Measurements from ENCODE around the gene ZBTB4. TPM values are rescaled to one million over a fixed set of nuclear protein-coding genes. Genes with fewer than 3 reads are reported as not detected.
"Not testable (repeated sequence)": the region's sequence is repeated elsewhere in the genome, so short reads cannot be mapped to it uniquely, and the experiment has no call there.

ZBTB4 gene
- total and polyA plus RNA-seq, 2 donors from 2014 or later: 23.2 to 64.8 TPM

DNA sequence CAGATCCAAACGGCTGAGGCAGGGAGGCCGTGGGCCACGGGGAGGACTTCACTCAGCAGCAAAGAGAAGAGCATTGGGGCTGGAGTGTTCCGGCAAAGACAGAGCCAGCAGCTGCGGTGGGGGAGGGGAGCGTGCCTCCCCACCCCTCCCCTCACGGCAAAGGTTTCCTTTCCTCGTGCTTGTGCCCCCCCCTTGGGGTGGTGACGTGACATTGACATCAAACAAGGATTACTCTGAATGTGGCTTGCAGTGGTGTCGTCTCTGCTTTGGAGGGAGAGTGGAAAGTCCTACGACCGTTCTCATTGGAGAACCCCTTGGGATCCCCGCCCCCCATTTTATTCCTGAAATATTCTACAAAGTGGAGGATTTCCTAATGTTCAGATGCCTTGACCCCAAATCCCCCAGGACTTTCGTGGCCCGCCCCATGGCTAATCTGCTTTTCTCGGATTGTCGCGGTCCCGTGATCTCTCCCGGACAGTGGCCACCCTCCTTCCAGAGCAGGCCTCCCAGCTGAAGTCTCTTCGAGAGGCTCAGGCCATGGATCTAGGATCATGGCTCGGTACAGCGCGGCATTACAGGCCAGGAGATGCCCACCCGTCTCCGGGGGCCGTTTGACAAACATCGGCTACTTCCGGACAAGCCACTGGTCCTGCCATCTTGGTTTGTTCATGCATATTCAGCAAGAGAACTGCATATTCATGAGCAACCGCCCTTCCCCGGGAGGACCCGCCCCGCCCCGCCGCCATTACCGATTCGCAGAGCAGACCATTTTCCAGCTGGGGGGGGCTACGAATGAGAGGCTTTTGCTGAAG, 4.0 kb upstream of the ZBTB4 start:
- intact Hi-C loops (cut with DNase I): no loop called here
- DNase-seq: peak; percentile 96 to 98 (median 98)
- H3K4me3 ChIP-seq (ENCODE audit: low read length in 3 of 3): peak overlapping the region; percentile 92 to 96 (median 92)
- no peak for FAIRE-seq
- no peaks in the 10 kb centered on the region for H3K27me3 ChIP-seq (ENCODE audit: control insufficient read depth, insufficient read depth, low read length)
- peak overlapping the region; percentile 69 to 99 (median 89) for H3K9ac ChIP-seq (ENCODE audit: low read length in 3 of 3)
- TF ChIP-seq, protein P1, sequence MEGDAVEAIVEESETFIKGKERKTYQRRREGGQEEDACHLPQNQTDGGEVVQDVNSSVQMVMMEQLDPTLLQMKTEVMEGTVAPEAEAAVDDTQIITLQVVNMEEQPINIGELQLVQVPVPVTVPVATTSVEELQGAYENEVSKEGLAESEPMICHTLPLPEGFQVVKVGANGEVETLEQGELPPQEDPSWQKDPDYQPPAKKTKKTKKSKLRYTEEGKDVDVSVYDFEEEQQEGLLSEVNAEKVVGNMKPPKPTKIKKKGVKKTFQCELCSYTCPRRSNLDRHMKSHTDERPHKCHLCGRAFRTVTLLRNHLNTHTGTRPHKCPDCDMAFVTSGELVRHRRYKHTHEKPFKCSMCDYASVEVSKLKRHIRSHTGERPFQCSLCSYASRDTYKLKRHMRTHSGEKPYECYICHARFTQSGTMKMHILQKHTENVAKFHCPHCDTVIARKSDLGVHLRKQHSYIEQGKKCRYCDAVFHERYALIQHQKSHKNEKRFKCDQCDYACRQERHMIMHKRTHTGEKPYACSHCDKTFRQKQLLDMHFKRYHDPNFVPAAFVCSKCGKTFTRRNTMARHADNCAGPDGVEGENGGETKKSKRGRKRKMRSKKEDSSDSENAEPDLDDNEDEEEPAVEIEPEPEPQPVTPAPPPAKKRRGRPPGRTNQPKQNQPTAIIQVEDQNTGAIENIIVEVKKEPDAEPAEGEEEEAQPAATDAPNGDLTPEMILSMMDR (IDR thresholded peaks at IDR 0.05; ENCODE audit: borderline replicate concordance, extremely low read depth, insufficient read depth): no peak
- H3K4me1 ChIP-seq (ENCODE audit: control insufficient read depth in 2 of 3, insufficient read depth in 2 of 3, low read depth in 1 of 3, low read length in 3 of 3): peaks cover 2 to 24% (median 5%) of the 10 kb centered on the region in 3 donors
- H3K27ac ChIP-seq (ENCODE audit: low read depth in 2 of 2, low read length in 2 of 2): peak overlapping the region; percentile 100
- peaks cover 0 to 2% (median 0%) of the 10 kb centered on the region in 3 donors for H3K36me3 ChIP-seq (ENCODE audit: control insufficient read depth in 2 of 3, insufficient read depth in 3 of 3, low read length in 3 of 3)
- no peaks in the 10 kb centered on the region for H3K9me3 ChIP-seq (ENCODE audit: control insufficient read depth in 2 of 3, insufficient read depth in 1 of 3, low read length in 3 of 3)

DNA sequence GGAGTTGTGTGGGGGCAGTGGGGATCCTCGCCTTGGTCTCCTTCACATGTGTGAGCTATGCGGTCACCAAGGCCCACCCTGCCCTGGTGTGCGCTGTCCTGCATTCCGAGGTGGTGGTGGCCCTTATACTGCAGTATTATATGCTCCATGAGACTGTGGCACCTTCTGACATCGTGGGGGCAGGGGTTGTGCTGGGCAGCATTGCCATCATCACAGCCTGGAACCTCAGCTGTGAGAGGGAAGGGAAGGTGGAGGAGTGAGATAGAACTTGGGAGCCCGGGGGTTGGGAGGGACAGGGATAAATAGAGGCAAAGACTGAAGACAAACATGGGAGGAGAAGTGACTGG, 3.3 kb upstream of the ZBTB4 start:
- peak overlapping the region; percentile 92 to 96 (median 92) for H3K4me3 ChIP-seq (ENCODE audit: low read length in 3 of 3)
- intact Hi-C loops (cut with DNase I); H3K9me3 ChIP-seq (ENCODE audit: control insufficient read depth in 2 of 3, insufficient read depth in 1 of 3, low read length in 3 of 3); H3K36me3 ChIP-seq (ENCODE audit: control insufficient read depth in 2 of 3, insufficient read depth in 3 of 3, low read length in 3 of 3); FAIRE-seq; H3K27me3 ChIP-seq (ENCODE audit: control insufficient read depth, insufficient read depth, low read length): not testable (repeated sequence)
- DNase-seq: peak in 2 of 5 donors; percentile 51 to 76
- peak overlapping the region in 1 of 3 donors; percentile 99 for H3K9ac ChIP-seq (ENCODE audit: low read length in 3 of 3)
- peak overlapping the region; percentile 100 for H3K27ac ChIP-seq (ENCODE audit: low read depth in 2 of 2, low read length in 2 of 2)
- peaks cover 2 to 29% (median 5%) of the 10 kb centered on the region in 3 donors for H3K4me1 ChIP-seq (ENCODE audit: control insufficient read depth in 2 of 3, insufficient read depth in 2 of 3, low read depth in 1 of 3, low read length in 3 of 3)

DNA sequence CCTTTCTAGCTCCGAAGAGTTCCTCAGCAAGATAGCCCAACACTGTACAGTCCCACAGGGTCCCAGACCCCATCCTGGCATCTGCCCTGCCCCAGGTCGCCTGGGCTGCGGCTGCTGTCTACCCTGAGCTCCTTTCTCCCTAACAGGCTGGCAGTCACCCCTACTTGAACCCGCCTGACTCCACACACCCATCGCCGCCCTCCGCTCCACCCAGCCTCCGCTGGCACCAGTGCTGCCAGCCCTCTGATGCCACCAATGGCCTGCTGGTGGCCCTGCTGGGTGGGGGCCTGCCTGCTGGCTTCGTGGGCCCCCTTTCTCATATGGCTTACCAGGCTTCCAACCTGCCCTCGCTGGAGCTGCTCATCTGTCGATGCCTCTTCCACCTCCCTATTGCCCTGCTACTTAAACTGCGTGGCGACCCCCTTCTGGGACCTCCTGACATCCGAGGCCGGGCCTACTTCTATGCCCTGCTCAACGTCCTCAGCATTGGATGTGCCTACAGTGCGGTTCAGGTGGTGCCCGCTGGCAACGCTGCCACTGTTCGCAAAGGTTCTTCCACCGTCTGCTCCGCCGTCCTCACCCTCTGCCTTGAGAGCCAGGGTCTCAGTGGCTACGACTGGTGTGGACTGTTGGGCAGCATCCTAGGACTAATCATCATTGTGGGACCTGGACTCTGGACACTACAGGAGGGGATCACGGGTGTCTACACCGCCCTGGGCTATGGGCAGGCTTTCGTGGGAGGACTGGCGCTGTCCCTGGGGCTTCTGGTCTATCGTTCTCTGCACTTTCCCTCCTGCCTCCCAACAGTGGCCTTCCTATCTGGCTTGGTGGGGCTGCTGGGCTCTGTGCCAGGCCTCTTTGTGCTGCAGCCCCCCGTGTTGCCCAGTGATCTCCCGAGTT, 2.7 kb upstream of the ZBTB4 start:
- H3K9ac ChIP-seq (ENCODE audit: low read length in 3 of 3); intact Hi-C loops (cut with DNase I); FAIRE-seq; H3K4me3 ChIP-seq (ENCODE audit: low read length in 3 of 3); H3K27me3 ChIP-seq (ENCODE audit: control insufficient read depth, insufficient read depth, low read length); H3K36me3 ChIP-seq (ENCODE audit: control insufficient read depth in 2 of 3, insufficient read depth in 3 of 3, low read length in 3 of 3); H3K9me3 ChIP-seq (ENCODE audit: control insufficient read depth in 2 of 3, insufficient read depth in 1 of 3, low read length in 3 of 3): not testable (repeated sequence)
- Histone ChIP-seq H3K27ac (ENCODE audit: low read depth in 2 of 2, low read length in 2 of 2) (peak overlapping the region; percentile 100), H3K4me1 (ENCODE audit: control insufficient read depth in 2 of 3, insufficient read depth in 2 of 3, low read depth in 1 of 3, low read length in 3 of 3) (peaks cover 2 to 30% (median 7%) of the 10 kb centered on the region in 3 donors)
- DNase-seq: peak in 1 of 5 donors; percentile 76

DNA sequence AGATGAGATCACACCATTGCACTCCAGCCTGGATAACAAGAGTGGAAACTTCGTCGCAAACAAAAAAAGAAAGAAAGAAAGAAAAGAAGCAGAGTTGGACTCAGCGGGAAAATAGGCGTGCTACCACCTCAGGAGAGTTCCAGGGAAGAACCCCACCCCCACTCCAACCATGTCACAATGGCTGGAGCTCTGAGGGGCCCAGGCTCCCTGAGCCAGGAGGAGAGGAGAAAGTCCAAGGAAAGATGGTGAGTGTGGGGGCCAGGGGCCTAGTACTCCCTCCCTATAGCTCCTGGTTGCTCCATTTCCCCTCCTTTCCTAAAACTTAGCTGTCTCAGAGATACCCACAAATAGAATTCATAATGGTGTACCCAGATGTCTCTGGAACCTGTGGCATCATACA, 1.8 kb upstream of the ZBTB4 start, which contains the start of gene SLC35G6:
TSS of gene SLC35G6 (plus strand) at position 172 of the 400 bp plus-strand sequence. CDS start at position 243, 71 bp downstream.
- H3K9me3 ChIP-seq (ENCODE audit: control insufficient read depth in 2 of 3, insufficient read depth in 1 of 3, low read length in 3 of 3); H3K27me3 ChIP-seq (ENCODE audit: control insufficient read depth, insufficient read depth, low read length); intact Hi-C loops (cut with DNase I); H3K36me3 ChIP-seq (ENCODE audit: control insufficient read depth in 2 of 3, insufficient read depth in 3 of 3, low read length in 3 of 3); FAIRE-seq: not testable (repeated sequence)
- Histone ChIP-seq H3K27ac (ENCODE audit: low read depth in 2 of 2, low read length in 2 of 2) (peak within 1 kb of the TSS; percentile 98), H3K4me1 (ENCODE audit: control insufficient read depth in 2 of 3, insufficient read depth in 2 of 3, low read depth in 1 of 3, low read length in 3 of 3) (peaks cover 2 to 37% (median 11%) of the 10 kb centered on the region in 3 donors), H3K9ac (ENCODE audit: low read length in 3 of 3) (peak within 1 kb of the TSS in 1 of 3 donors; percentile 93), H3K4me3 (ENCODE audit: low read length in 3 of 3) (peak within 1 kb of the TSS in 1 of 3 donors; percentile 85)
- DNase-seq: peak in 1 of 5 donors; percentile 27

Measured in kidney (tissue), 14 donors.